Neural progenitor cell (in vitro differentiated cells): Measurements from ENCODE around the gene CCDC3.
"Not testable (repeated sequence)": the region's sequence is repeated elsewhere in the genome, so short reads cannot be mapped to it uniquely, and the experiment has no call there.

Experiments
- CTCF ChIP-seq: fragments of 200-600 bp; sonication (generic); IDR thresholded peaks from 2 replicates; pipeline ENCODE4 v1.5.1; 2017; ENCODE audit warnings: antibody characterized with exemption, mild to moderate bottlenecking
- EZH2 ChIP-seq: fragments of 200-600 bp; sonication (generic); IDR thresholded peaks from 2 replicates; pipeline ENCODE4 v1.6.1; 2017; ENCODE audit warnings: antibody characterized with exemption, mild to moderate bottlenecking, moderate library complexity

- not testable (repeated sequence) for TF ChIP-seq CTCF, EZH2
Measured at GRCh38 chr10:12983568-12983967, 17.9 kb downstream of the CCDC3 start.
